KOPT-K1 (cell line): ENCODE data around the gene DOCK8.

Source experiments
- H3K27ac ChIP-seq: fragments of 200-600 bp; sonication (generic); 2 replicates; pipeline ENCODE4 v1.5.1; 2016; ENCODE audit warnings: antibody characterized with exemption, mild to moderate bottlenecking, low read depth, low read length; ENCODE audit not compliant: poor library complexity, severe bottlenecking
- H3K36me3 ChIP-seq: fragments of 200-600 bp; sonication (generic); 2 replicates; pipeline ENCODE4 v1.5.1; 2017; ENCODE audit warnings: antibody characterized with exemption, mild to moderate bottlenecking, low read length, moderate library complexity; ENCODE audit not compliant: insufficient read depth
- H3K9me3 ChIP-seq: fragments of 200-600 bp; sonication (generic); 2 replicates; pipeline ENCODE4 v1.5.1; 2017; ENCODE audit warnings: antibody characterized with exemption, low read length, mild to moderate bottlenecking; ENCODE audit not compliant: insufficient read depth, poor library complexity, severe bottlenecking

Gene DOCK8

DNA sequence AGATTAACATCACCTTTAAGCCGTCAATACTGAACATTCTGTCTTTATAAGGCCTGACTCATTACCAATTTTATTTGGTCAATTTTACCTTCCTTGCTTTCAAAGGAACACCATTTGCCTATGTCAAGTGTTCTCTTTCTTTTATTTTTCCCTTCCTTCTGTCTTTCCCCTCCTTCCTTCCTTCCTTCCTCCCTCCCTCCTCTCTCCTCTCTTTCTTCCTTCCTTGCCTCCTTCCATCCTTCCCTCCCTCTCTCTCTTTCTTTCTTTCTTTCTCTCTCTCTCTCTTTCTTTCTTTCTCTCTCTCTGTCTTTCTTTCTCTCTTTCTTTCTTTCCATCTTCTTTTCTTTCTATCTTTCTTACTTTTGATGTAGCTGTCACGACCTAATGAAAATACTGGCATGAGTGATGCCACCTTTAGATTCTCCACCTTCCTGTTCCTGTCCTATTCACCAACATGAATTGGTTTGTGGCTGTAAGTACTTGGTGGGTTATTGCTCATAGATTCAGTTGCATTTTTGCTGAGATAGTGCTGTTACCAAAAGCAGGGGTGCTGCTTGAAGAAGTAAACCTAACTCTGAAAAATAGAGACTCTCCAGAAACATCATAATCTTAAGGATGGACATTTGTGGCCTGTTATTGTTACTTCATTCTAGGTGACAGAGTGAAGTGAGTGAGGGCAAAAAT, 33.8 kb downstream of the DOCK8 start:
- Histone ChIP-seq H3K9me3 (no peaks in the 10 kb centered on the region), H3K27ac (no peak overlapping the region), H3K36me3 (no peaks in the 10 kb centered on the region)

DNA sequence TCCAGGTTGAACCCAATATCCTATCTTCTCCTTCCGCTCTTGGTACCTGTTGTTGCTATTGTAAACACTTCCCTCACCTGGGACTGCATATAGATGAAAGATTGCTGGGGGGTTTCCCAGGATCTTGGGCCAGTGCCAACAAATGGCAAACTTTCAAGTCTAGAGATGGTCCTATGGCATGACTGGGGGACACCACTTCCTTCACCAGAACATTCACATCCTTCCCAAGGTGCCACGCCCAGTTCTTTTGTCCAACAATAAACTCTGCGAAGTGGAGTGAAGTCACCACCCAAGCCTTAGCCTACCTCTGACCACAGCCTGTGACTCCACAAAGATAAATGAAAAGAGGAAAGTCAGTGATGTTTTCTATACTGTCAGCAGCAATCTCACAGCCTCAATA, 34.4 kb downstream of the DOCK8 start:
- H3K27ac ChIP-seq, result no peak overlapping the region
- no peaks in the 10 kb centered on the region for H3K9me3 ChIP-seq
- no peaks in the 10 kb centered on the region for H3K36me3 ChIP-seq

DNA sequence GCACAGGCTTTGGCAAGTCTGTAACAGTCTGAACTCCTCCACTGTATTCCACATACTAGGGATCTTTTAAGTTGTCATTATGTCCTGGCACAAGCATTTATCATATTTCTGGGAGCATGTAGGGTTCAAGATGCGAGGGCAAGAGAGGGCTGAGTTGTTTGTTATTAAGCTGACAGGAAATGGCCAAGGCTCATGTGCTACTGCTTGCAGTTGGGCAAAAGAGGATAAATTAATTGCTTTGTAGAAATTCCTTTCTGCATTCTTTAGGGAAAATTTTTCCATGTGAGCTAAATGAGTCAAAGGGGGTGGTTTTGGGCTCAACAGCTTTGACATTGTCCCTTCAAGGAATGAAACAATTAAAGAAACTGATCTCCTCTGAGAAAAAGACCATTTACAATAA, 35.4 kb downstream of the DOCK8 start:
- Histone ChIP-seq H3K27ac (no peak overlapping the region), H3K9me3 (no peaks in the 10 kb centered on the region), H3K36me3 (no peaks in the 10 kb centered on the region)

DNA sequence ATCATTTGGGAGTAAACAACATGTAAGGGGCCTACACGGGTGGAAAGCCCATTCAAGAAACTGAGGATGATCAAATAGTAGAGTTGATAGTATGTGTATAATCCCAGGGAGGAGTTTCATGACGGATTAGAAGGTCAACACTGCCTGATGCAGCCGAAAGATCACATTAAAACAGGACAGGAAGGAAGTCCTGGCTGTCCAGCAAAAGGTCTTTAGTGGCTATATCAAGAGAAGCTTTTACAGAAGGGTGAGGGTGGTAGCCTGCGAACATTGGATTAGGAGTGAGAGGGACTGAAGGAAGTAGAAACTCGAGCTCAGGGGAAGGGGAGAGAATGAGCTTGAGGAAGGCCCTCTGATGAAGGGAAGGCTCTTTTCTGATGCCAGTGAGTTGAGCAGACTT, 36.0 kb downstream of the DOCK8 start:
- Histone ChIP-seq H3K27ac (no peak overlapping the region), H3K36me3 (no peaks in the 10 kb centered on the region)

DNA sequence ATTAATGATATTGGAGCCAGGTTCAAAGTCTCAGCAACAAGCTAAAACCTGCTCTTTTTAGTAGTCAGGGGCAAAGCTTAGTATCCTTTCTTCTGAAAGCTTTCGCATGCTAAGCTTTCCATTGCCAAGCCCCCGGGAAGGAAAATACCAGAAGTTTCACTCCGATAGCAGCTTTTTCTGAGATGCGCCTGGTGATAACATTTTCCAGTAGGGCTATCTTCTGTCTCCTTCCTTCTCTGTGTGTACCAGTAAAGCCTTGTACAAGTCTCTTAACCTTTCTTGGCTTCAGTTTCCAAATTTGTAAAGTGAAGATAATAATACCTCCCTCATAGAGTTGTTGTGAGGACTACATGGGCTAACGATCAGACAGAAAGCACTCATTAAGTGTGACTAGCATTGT, 36.7 kb downstream of the DOCK8 start:
- Histone ChIP-seq H3K9me3 (no peaks in the 10 kb centered on the region), H3K27ac (no peak overlapping the region), H3K36me3 (no peaks in the 10 kb centered on the region)

More for the DNA sequence above, 36.0 kb downstream of the DOCK8 start:
- no peaks in the 10 kb centered on the region for H3K9me3 ChIP-seq

DNA sequence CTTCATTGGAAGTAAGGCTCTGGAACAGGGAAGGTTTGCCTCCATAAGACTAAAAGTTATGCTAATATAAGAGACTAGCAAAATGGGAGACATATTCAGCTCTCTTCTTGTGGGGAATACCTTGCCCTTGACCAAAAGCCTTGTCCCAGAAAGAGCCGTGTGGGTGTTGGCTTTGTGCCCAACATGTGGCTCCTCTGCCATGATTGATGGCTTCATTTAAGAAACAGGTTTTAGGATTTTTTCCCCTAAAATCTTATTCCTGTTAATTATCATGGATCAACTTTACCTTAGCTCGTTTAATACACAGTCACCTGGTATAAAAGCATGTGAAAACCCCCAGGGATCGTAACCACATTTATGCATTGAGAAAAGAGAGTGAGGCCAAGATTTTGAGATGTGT, 38.9 kb downstream of the DOCK8 start:
- no peaks in the 10 kb centered on the region for H3K36me3 ChIP-seq
- no peak overlapping the region for H3K27ac ChIP-seq
- no peaks in the 10 kb centered on the region for H3K9me3 ChIP-seq

DNA sequence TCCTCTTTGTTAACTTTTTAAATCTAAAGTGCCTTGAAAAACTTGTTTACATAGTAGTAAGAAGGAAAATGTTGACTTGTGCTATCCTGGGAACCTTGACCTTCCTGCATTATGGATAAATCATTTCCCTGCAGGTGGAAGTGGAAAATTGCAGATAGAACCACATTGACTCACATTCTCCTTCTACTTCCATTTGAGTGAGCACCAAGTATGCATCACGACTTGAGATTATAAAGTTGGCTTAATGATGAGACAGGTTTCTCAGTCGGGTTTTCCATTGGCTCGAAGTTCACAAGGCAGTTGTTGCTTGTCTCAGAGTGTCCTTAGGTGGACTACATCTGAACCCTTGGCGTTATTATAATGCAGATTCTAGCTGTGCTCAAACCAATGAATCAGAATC, 39.9 kb downstream of the DOCK8 start:
- Histone ChIP-seq H3K9me3 (no peaks in the 10 kb centered on the region), H3K27ac (no peak overlapping the region), H3K36me3 (no peaks in the 10 kb centered on the region)

DNA sequence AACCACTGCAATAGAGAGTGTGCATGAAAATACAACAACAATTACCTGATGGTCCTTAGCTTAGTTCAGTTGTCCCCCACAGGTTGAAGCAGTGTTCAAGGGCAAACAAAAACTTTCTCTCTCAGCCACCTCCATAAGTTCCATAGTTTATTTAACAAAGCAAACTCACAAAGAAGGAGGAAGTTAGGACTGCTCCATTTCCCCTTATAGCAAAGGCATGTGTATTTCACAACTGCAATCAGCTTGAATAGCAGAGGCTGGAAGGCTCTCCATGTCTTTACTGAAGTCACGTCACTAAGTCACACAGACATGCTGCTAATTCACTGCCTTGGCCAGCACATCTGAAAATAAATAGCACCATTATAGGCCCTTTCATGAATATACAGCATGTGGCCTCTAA, 43.3 kb downstream of the DOCK8 start:
- Histone ChIP-seq H3K9me3 (no peaks in the 10 kb centered on the region), H3K27ac (no peak overlapping the region), H3K36me3 (no peaks in the 10 kb centered on the region)

DNA sequence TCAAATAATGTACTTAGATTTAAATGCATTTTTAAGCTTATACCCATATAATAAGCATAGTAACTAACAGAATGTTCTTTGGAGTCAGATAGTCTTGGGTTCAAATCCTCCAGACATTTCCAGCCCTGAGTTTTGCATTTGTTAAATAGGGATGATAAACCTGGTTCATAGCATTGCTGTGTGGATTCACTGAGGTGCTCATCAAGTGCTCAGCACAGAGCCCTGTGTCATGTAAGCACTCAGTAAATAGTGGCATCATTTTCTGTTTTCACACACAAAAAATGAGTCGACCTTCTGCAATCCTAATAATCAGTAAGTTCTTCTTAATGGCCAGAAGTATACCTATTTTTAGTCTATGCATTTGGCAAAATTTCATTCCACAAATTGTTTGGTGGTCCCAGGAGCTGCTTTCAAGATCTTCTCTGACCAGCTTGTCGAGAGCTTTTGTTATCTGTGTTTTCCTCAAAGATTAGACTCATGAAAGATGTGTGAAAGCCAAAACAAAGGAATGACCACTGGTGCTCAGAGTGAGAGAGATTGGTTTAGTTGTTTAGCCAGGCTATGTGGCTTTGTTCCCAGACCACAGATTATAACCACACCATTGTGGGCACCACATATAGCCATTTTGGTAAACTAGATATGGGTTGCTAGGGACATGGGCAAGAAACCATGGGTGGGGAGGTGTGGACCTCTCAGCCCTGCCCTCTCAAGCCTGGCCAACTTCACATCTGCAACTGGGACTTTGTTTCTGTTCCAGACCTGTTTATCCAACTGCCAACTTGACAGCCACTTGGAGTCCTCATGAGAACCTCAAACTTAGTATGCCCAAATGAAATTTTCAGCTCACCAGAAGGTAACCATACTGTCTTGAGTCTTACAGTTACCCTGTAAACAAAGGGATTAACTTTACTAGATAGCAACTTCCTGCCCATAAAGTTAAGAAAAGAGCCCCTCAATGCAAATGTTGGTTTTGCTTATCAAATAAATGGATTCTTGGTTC, 45.0 kb downstream of the DOCK8 start:
- Histone ChIP-seq H3K36me3 (no peaks in the 10 kb centered on the region), H3K27ac (no peak overlapping the region), H3K9me3 (no peaks in the 10 kb centered on the region)

DNA sequence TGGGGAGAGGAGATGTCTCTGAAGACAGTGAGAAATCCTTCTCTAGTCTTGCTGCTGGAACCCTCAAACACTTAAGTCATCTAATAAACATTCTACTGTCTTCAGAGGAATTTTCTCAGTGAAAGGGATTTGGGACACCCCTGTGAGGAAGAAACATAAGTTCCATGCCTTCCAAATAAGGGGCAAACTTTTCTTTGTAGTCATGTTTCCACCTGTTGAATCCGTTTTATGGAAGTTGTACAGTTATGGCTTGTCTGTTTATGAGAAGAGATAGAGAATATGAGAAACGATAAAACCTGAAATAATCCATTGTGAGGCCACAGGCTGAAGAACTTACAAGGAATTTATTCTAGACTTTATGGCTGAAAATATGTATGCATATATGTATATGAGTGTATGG, 49.6 kb downstream of the DOCK8 start:
- H3K36me3 ChIP-seq, result no peaks in the 10 kb centered on the region
- no peak overlapping the region for H3K27ac ChIP-seq
- H3K9me3 ChIP-seq, result no peaks in the 10 kb centered on the region

DNA sequence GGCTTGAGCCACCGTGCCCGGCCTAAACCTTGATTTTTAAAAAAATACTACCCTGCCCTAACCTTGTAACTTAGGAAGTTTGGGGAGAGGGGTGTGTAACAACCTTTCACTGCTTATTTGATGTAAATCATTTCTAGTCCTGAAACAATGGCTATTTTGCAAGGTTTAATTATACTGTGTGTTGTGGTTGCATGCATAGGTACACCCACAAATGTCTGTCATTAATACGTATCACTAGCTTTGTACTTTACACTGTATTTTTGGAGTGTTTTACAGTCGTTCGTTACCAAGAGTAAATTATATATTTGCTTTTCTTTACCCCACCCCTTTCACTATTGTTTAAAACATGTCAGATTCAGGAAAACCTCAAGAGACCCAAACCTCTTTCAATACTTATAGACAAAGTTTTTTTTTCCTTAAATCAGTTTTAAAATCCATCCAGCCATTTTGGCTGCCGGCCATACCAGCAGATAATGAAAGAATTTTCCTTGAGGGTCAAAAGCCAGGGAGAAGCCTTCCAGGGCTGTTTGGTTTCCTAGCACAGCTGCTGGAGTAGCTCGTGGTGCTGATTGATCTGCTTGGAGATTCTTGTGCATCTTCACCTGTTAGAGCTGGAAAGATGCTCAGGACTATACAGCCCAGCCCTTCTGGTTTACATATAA, 50.7 kb downstream of the DOCK8 start:
- Histone ChIP-seq H3K27ac (no peak overlapping the region), H3K36me3 (no peaks in the 10 kb centered on the region), H3K9me3 (no peaks in the 10 kb centered on the region)

DNA sequence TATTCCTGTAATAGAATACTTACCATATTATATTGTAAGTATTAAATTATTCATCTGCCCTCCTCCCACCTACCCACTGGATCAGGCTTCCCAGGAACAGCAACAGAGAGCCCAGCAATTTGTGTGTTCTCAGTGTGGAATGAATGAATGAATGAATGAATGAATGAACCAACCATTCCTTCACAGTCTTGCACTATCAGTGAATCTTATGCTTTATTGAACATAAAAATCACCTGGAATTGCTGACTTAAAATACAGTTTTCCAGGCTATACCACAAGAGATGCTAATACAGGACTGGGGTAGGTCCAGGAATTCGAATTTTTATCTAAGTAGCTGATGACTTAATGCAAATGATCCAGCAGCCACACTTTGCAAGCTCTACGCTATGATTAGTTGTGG, 51.6 kb downstream of the DOCK8 start:
- Histone ChIP-seq H3K36me3 (no peaks in the 10 kb centered on the region), H3K9me3 (no peaks in the 10 kb centered on the region), H3K27ac (no peak overlapping the region)

DNA sequence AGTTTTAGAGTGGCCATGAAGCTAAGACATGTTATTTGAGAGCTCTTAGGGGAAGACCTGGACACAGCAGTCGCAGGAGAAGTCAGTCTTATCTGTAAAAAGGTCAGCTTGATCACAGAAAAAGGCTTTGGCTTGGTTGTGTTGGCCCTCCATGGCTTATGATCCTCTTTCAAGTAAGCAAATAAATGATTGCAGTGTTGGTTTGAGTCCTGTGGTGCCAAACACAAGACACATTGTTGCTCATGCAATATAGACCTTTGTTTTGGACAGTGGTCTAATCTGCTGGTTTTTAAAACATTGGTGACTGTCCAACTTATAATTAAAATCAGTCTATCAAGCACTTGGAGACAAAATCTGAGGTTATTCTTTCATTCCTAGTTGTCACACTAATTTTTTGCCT, 54.0 kb downstream of the DOCK8 start:
- peak overlapping the region; percentile 53 for H3K27ac ChIP-seq
- no peaks in the 10 kb centered on the region for H3K9me3 ChIP-seq
- no peaks in the 10 kb centered on the region for H3K36me3 ChIP-seq

DNA sequence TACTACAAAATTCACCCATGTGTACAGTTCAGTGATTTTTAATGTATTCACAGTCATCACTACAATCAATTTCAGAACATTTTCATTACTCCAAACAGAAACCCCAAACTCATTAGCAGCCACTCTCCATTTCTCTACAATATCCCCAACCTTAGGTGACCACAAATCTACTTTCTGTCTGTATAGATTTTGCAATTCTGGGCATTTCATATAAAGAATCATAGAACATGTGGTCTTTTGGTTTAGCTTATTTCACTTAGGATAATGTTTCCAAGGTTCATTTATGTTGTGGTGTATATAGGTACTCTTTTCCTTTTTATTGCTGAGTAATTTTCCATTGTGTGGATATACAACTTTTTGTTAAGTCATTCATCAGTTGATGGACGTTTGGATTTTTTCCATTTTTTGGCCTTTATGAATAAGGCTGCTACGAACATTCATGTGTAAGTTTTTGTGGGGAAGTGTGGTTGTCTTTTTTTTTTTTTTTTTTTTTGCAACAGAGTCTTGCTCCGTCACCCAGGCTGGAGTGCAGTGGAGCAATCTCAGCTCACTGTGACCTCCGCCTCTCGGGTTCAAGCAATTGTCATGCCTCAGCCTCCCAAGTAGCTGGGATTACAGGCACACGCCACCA, 54.5 kb downstream of the DOCK8 start:
- Histone ChIP-seq H3K36me3 (no peaks in the 10 kb centered on the region), H3K9me3 (no peaks in the 10 kb centered on the region), H3K27ac (no peak overlapping the region)
